Adrenal gland (tissue), 12 donors: ENCODE data around the gene CPPED1. TPM values are rescaled to one million over a fixed set of nuclear protein-coding genes. Genes with fewer than 3 reads are reported as not detected.
"Not testable (repeated sequence)": the region's sequence is repeated elsewhere in the genome, so short reads cannot be mapped to it uniquely, and the experiment has no call there.

ENCODE experiments used
- DNase-seq, 7 donors: peaks; one replicate each; pipeline ENCODE4 v3.0.0-alpha.2; 2019 to 2020
- H3K27ac ChIP-seq, 5 donors: fragments of 200-600 bp; sonication (generic) in 4 of 5; 1 replicate in 3 of 5; 2 replicates in 2 of 5; pipeline versions ENCODE4 v1.5.1 to v1.8.0; 2016 to 2020; ENCODE audit warnings: mild to moderate bottlenecking in 1 of 5
- H3K27me3 ChIP-seq: fragments of 200-600 bp; 2 replicates; pipeline ENCODE4 v1.8.0; 2021
- H3K36me3 ChIP-seq, 2 donors: fragments of 200-600 bp; replicated peaks in 1 of 2; 1 replicate in 1 of 2; 2 replicates in 1 of 2; pipeline versions ENCODE4 v1.5.1 to v1.8.0; 2018 to 2022
- H3K4me1 ChIP-seq, 2 donors: fragments of 200-600 bp; replicated peaks in 1 of 2; 1 replicate in 1 of 2; 2 replicates in 1 of 2; pipeline versions ENCODE4 v1.5.1 to v1.8.0; 2018 to 2021
- H3K4me3 ChIP-seq, 4 donors: fragments of 200-600 bp; sonication (generic) in 3 of 4; one replicate each; pipeline ENCODE4 v1.5.1; 2016 to 2018
- H3K9me3 ChIP-seq, 3 donors: fragments of 200-600 bp; sonication (generic) in 1 of 3; replicated peaks in 1 of 3; 1 replicate in 2 of 3; 2 replicates in 1 of 3; pipeline versions ENCODE4 v1.5.1 to v1.8.0; 2016 to 2021
- CTCF ChIP-seq, 6 experiments: fragments of 450-650 bp in 4 of 6; fragments of 200-600 bp in 2 of 6; sonication (generic) in 1 of 6; IDR thresholded peaks; 1 replicate in 5 of 6; 2 replicates in 1 of 6; pipeline versions ENCODE4 v1.5.1 to v1.8.0; 2016 to 2021; ENCODE audit warnings: antibody characterized with exemption in 6 of 6, mild to moderate bottlenecking in 2 of 6, moderate library complexity in 1 of 6
- POLR2A ChIP-seq, 2 donors: fragments of 450-650 bp; IDR thresholded peaks; one replicate each; pipeline ENCODE4 v1.6.1; 2017; ENCODE audit warnings: antibody characterized with exemption in 2 of 2, mild to moderate bottlenecking in 2 of 2, moderate library complexity in 1 of 2
- WGBS, 4 donors: extraction: QIAGEN DNeasy Blood & Tissue Kit in 2 of 4; methylation state at CpG; one replicate each; pipeline versions ENCODE4 v1.1.5 to v1.1.7; 2013 to 2017; 5-methylcytosine and 5-hydroxymethylcytosine counted together
- intact Hi-C, 2 donors: fragments of 100-400 bp; cut with DNase I; formaldehyde crosslinking; loops; one replicate each; pipeline versions ENCODE4 v1.14.1 to v1.15.0; 2022 to 2023
- polyA plus RNA-seq, 3 donors: library from polyadenylated mRNA; stranded (reverse); fragments of 200-250 nt in 2 of 3; fragments of 350-450 nt in 1 of 3; fragmentation: Illumina TruSeq in 1 of 3; extraction: RNeasy Lipid Tissue Mini Kit (QIAGEN cat#74804) in 1 of 3; gene quantifications; one replicate each; pipeline ENCODE4 v1.2.3, GENCODE V29; 2013 to 2014
- total RNA-seq, 9 donors: library from RNA; depleted of rRNA in 4 of 9; stranded (reverse); fragments of >200 nt in 4 of 9; fragments of 120-200 nt in 1 of 9; fragmentation: NEBNext Ultra II Directional in 1 of 9; extraction: Animal tissue kit (Norgen Biotek cat#: 25700) in 1 of 9; gene quantifications; one replicate each; pipeline versions ENCODE4 v1.1.0 to v1.2.4, GENCODE V29; 2013 to 2023
- donor health status: healthy with polysubstance abuse.
- donor health status: Bipolar disorder and iron deficiency.
- donor health status: DM: yes; HTN: yes; CAD: no.
- donor health status: DM: no; HTN: no; CAD: no.
- donor health status: DM: no; HTN: no; CAD: no.
- donor health status: DM: yes; HTN: yes; CAD: no.

Gene CPPED1
- total and polyA plus RNA-seq, 12 donors, result 8.1 to 38.1 (median 14.2) TPM

DNA sequence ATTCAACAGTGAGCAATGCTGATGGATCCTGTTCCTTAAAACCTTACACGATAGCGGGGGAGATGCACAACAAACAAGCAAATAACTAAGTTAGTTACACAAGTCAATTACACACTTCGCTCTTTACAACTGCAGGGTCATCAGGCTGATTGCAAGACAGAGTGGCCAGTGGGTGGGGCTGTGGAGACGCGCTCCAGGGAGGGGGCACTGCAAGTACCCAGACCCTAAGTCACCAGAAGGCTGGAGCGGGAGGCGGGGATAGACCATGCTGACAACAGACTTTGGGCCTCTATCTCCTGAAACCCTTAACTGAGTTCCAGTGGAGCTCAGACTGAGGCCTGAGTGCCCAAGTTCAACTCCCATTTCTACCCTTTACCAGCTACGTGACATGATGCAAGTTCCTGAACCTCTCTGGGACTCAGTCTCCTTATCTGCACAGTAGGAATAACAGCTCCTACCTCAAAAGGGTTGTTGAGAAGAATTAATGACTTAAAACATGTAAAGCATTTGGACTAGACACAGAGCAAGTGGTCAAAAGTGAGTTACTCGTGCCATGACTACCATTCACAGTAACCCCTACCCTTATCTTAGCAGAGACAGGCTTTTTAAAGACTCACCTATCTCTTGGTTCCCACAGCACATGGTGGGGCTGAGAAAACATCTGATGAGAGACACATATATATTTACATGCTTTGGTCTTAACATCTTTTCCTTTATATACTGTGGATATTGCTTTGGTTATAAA lies 10.4 kb downstream of the CPPED1 start:
- H3K27ac ChIP-seq, result no peak overlapping the region
- H3K4me3 ChIP-seq, result no peak overlapping the region
- H3K36me3 ChIP-seq, result no peaks in the 10 kb centered on the region
- no peaks in the 10 kb centered on the region for H3K9me3 ChIP-seq
- H3K4me1 ChIP-seq, result no peaks in the 10 kb centered on the region
- DNase-seq, result no peak
- H3K27me3 ChIP-seq, result no peaks in the 10 kb centered on the region
- intact Hi-C loops, result no loop called here
- TF ChIP-seq CTCF (IDR thresholded peaks at IDR 0.05) (no peak), POLR2A (IDR thresholded peaks at IDR 0.05) (no peak)
- 89 to 95% (median 92%) methylated on average over 9 of the region's 9 CpGs for WGBS, 4 donors

GRCh38 chr16:12792528-12792927 lies 11.2 kb downstream of the CPPED1 start:
- H3K27me3 ChIP-seq, DNase-seq, H3K4me1 ChIP-seq, H3K36me3 ChIP-seq, H3K4me3 ChIP-seq, intact Hi-C loops, H3K27ac ChIP-seq, H3K9me3 ChIP-seq: not testable (repeated sequence)
- WGBS, 4 donors, result 96 to 99% (median 97%) methylated on average over 5 of the region's 5 CpGs

DNA sequence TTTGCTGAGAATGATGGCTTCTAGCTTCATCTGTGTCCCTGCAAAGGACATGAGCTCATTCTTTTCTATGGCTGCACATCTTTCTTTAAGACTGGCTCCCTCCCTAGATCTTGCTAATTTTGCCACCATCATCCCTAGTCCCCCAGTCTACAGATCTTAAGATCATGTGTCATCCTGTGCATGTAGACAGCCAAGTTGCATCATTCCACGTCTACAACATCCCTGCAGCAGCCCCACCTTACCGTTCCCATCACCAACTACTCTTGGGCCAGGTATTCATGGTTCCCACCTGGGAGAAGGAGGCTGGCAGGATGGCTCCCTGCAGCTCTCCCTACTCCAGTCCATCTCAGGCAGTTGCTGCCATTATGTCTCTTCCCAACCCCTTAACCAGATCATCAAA lies 12.3 kb downstream of the CPPED1 start:
- H3K27me3 ChIP-seq, result no peaks in the 10 kb centered on the region
- intact Hi-C loops, result no loop called here
- 73 to 100% (median 90%) methylated on average over 2 of the region's 2 CpGs for WGBS, 4 donors
- H3K27ac ChIP-seq, result no peak overlapping the region
- TF ChIP-seq POLR2A (IDR thresholded peaks at IDR 0.05) (no peak), CTCF (IDR thresholded peaks at IDR 0.05) (no peak)
- H3K36me3 ChIP-seq, result no peaks in the 10 kb centered on the region
- DNase-seq, result no peak
- H3K4me1 ChIP-seq, result no peaks in the 10 kb centered on the region
- no peak overlapping the region for H3K4me3 ChIP-seq
- H3K9me3 ChIP-seq, result no peaks in the 10 kb centered on the region

GRCh38 chr16:12788758-12789157 lies 14.9 kb downstream of the CPPED1 start:
- Histone ChIP-seq H3K9me3 (no peaks in the 10 kb centered on the region), H3K27me3 (no peaks in the 10 kb centered on the region), H3K4me1 (no peaks in the 10 kb centered on the region), H3K4me3 (no peak overlapping the region), H3K36me3 (no peaks in the 10 kb centered on the region), H3K27ac (no peak overlapping the region)
- TF ChIP-seq CTCF (IDR thresholded peaks at IDR 0.05), result no peak
- TF ChIP-seq POLR2A (IDR thresholded peaks at IDR 0.05), result no peak
- DNase-seq, result no peak
- intact Hi-C loops, result no loop called here
- WGBS, 4 donors, result 82 to 89% (median 85%) methylated on average over 6 to 7 of the region's 7 CpGs

DNA sequence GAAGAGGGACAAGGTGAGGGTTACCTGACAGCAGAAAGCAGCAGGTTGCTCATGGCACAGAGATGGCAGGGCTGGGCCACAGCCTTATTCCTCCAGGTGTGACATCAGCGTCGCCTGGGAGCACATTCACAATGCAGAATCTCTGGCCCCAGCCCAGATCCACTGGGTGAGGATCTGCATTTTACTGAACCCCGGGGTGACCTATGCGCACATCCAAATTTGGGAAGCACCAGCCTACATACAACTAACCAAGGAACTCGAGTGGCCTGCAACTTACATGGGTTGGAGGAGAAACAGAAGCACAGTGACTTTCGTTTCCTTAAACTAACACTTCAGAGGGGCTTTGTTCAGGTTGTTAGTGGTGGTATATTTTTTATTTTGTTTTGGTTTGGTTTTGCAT lies 17.6 kb downstream of the CPPED1 start:
- Histone ChIP-seq H3K27ac (no peak overlapping the region), H3K4me3 (no peak overlapping the region), H3K4me1 (no peaks in the 10 kb centered on the region), H3K27me3 (no peaks in the 10 kb centered on the region), H3K9me3 (no peaks in the 10 kb centered on the region), H3K36me3 (no peaks in the 10 kb centered on the region)
- TF ChIP-seq POLR2A (IDR thresholded peaks at IDR 0.05) (no peak), CTCF (IDR thresholded peaks at IDR 0.05) (no peak)
- DNase-seq, result no peak
- intact Hi-C loops, result no loop called here
- WGBS, 4 donors, result 84 to 96% (median 95%) methylated on average over 6 of the region's 6 CpGs
